H1 (cell line): Measurements from ENCODE around the gene CDT1. TPM values are rescaled to one million over a fixed set of nuclear protein-coding genes. Genes with fewer than 3 reads are reported as not detected.

ENCODE experiments used
- CTCF ChIA-PET: fragments of 300-600 bp; sonication (Branson Sonifier 250); formaldehyde crosslinking; loops from one replicate; lab custom pipeline; 2021; ENCODE audit not compliant: partially characterized antibody; lab: Charles Lee
- POLR2A ChIA-PET: fragments of 300-600 bp; sonication (Branson Sonifier 250); formaldehyde crosslinking; loops from one replicate; lab custom pipeline; 2021; ENCODE audit warnings: inconsistent platforms; ENCODE audit not compliant: partially characterized antibody; lab: Charles Lee
- DNase-seq, 2 experiments: peaks; one replicate each; pipeline versions ENCODE4 v3.0.0 to v3.0.0-alpha.2; 2010 to 2022; ENCODE audit warnings: low spot score in 2 of 2, low read depth in 1 of 2, mixed read lengths in 1 of 2
- FAIRE-seq: peaks from 2 replicates; lab custom pipeline; 2011; peaks lifted over from hg19 to GRCh38; lab: Jason Lieb, UNC
- H2AFZ ChIP-seq: 2 replicates; pipeline ENCODE4 v1.8.1; 2012; ENCODE audit warnings: low read length, inconsistent platforms
- H2AK5ac ChIP-seq: 2 replicates; pipeline ENCODE4 v1.6.1; 2013; ENCODE audit warnings: low read depth, low read length
- H2BK120ac ChIP-seq: replicated peaks from 2 replicates; pipeline ENCODE3; 2013; ENCODE audit warnings: low read depth, low read length, inconsistent platforms
- H2BK12ac ChIP-seq: 2 replicates; pipeline ENCODE4 v1.6.1; 2013; ENCODE audit warnings: low read depth, low read length
- H2BK15ac ChIP-seq: 2 replicates; pipeline ENCODE4 v1.6.1; 2013; ENCODE audit warnings: low read length
- H2BK20ac ChIP-seq: 2 replicates; pipeline ENCODE4 v1.6.1; 2013; ENCODE audit warnings: low read length
- H2BK5ac ChIP-seq: 2 replicates; pipeline ENCODE4 v1.6.1; 2013; ENCODE audit warnings: low read depth, low read length
- H3K14ac ChIP-seq: 2 replicates; pipeline ENCODE4 v1.6.1; 2013; ENCODE audit warnings: inconsistent platforms; ENCODE audit not compliant: insufficient read length
- H3K18ac ChIP-seq: 2 replicates; pipeline ENCODE4 v1.6.1; 2013; ENCODE audit warnings: low read length; ENCODE audit errors: extremely low read depth
- H3K23ac ChIP-seq: 2 replicates; pipeline ENCODE4 v1.6.1; 2013; ENCODE audit warnings: inconsistent platforms; ENCODE audit not compliant: insufficient read length
- H3K23me2 ChIP-seq: 2 replicates; pipeline ENCODE4 v1.6.1; 2013; ENCODE audit warnings: low read depth, low read length
- H3K27ac ChIP-seq: 2 replicates; pipeline ENCODE4 v1.6.1; 2011; ENCODE audit warnings: low read depth, low read length, inconsistent platforms
- H3K27me3 ChIP-seq, 4 experiments: replicated peaks in 1 of 4; 1 replicate in 1 of 4; 2 replicates in 3 of 4; pipeline versions ENCODE4 v1.6.1 to v1.8.1; 2011 to 2013; ENCODE audit warnings: low read length in 3 of 4, mild to moderate bottlenecking in 3 of 4, inconsistent platforms in 2 of 4, mixed read lengths in 2 of 4, moderate library complexity in 1 of 4; ENCODE audit not compliant: control insufficient read depth in 3 of 4, insufficient read depth in 3 of 4; ENCODE audit errors: extremely low read depth in 1 of 4
- H3K36me3 ChIP-seq, 4 experiments: 2 replicates each; pipeline versions ENCODE4 v1.6.1 to v1.8.1; 2011 to 2013; ENCODE audit warnings: mild to moderate bottlenecking in 4 of 4, low read length in 3 of 4, moderate library complexity in 2 of 4, control low read depth in 1 of 4, inconsistent platforms in 1 of 4; ENCODE audit not compliant: insufficient read depth in 4 of 4, control insufficient read depth in 2 of 4
- H3K4ac ChIP-seq: replicated peaks from 2 replicates; pipeline ENCODE3; 2013; ENCODE audit warnings: low read length, low read depth, mixed read lengths, inconsistent platforms; ENCODE audit not compliant: insufficient read length
- H3K4me1 ChIP-seq, 4 experiments: replicated peaks in 1 of 4; 1 replicate in 1 of 4; 2 replicates in 3 of 4; pipeline versions ENCODE4 v1.6.1 to v1.8.1; 2011 to 2013; ENCODE audit warnings: low read length in 3 of 4, inconsistent platforms in 2 of 4, mixed read lengths in 1 of 4; ENCODE audit not compliant: insufficient read depth in 4 of 4, control insufficient read depth in 3 of 4
- H3K4me2 ChIP-seq, 2 experiments: 2 replicates each; pipeline versions ENCODE4 v1.6.1 to v1.8.1; 2011 to 2013; ENCODE audit warnings: low read depth in 2 of 2, low read length in 2 of 2, control low read depth in 1 of 2, inconsistent platforms in 1 of 2, mild to moderate bottlenecking in 1 of 2; ENCODE audit not compliant: insufficient read depth in 1 of 2
- H3K4me3 ChIP-seq, 4 experiments: fragments of 200-600, 300-600 bp in 1 of 4; sonication (generic), shearing (Covaris generic), sonication (Bioruptor Twin) in 1 of 4; 2 replicates each; pipeline versions ENCODE4 v1.5.1 to v1.8.1; 2011 to 2016; ENCODE audit warnings: low read length in 4 of 4, low read depth in 3 of 4, control low read depth in 2 of 4, inconsistent platforms in 2 of 4, mild to moderate bottlenecking in 2 of 4, mixed read lengths in 1 of 4, moderate library complexity in 1 of 4; ENCODE audit not compliant: insufficient read depth in 2 of 4; ENCODE audit errors: extremely low read depth in 1 of 4
- H3K56ac ChIP-seq: replicated peaks from 2 replicates; pipeline ENCODE3; 2013; ENCODE audit warnings: low read depth, mild to moderate bottlenecking, mixed read lengths, low read length, inconsistent platforms; ENCODE audit not compliant: insufficient read length
- H3K79me1 ChIP-seq: 2 replicates; pipeline ENCODE4 v1.6.1; 2013; ENCODE audit warnings: low read depth, low read length, control low read depth
- H3K79me2 ChIP-seq, 2 experiments: 2 replicates each; pipeline versions ENCODE4 v1.6.1 to v1.8.1; 2012 to 2013; ENCODE audit warnings: low read length in 2 of 2, mild to moderate bottlenecking in 2 of 2, inconsistent platforms in 1 of 2; ENCODE audit not compliant: insufficient read depth in 2 of 2, control insufficient read depth in 1 of 2
- H3K9ac ChIP-seq, 4 experiments: replicated peaks in 1 of 4; 1 replicate in 1 of 4; 2 replicates in 3 of 4; pipeline versions ENCODE4 v1.6.1 to v1.8.1; 2011 to 2013; ENCODE audit warnings: low read depth in 3 of 4, low read length in 3 of 4, control low read depth in 2 of 4, mild to moderate bottlenecking in 2 of 4, moderate library complexity in 2 of 4, inconsistent platforms in 1 of 4; ENCODE audit errors: extremely low read depth in 1 of 4
- H3K9me3 ChIP-seq, 2 experiments: 2 replicates each; pipeline versions ENCODE4 v1.6.1 to v1.8.1; 2012 to 2013; ENCODE audit warnings: mild to moderate bottlenecking in 2 of 2, moderate library complexity in 2 of 2, control low read depth in 1 of 2, inconsistent platforms in 1 of 2, low read depth in 1 of 2, low read length in 1 of 2, mixed read lengths in 1 of 2; ENCODE audit not compliant: insufficient read depth in 2 of 2
- H4K20me1 ChIP-seq, 2 experiments: replicated peaks in 1 of 2; 2 replicates each; pipeline versions ENCODE3 to v1.8.1; 2011 to 2013; ENCODE audit warnings: inconsistent platforms in 2 of 2, low read length in 2 of 2, mild to moderate bottlenecking in 1 of 2; ENCODE audit not compliant: insufficient read depth in 2 of 2, control insufficient read depth in 1 of 2
- H4K5ac ChIP-seq: 2 replicates; pipeline ENCODE4 v1.6.1; 2013; ENCODE audit warnings: low read length, low read depth, mixed read lengths, inconsistent platforms; ENCODE audit not compliant: insufficient read length
- H4K8ac ChIP-seq: 2 replicates; pipeline ENCODE4 v1.8.0; 2013; ENCODE audit warnings: mild to moderate bottlenecking, moderate library complexity, low read length, inconsistent platforms; ENCODE audit not compliant: insufficient read depth; ENCODE audit errors: extremely low read depth
- H4K91ac ChIP-seq: replicated peaks from 2 replicates; pipeline ENCODE3; 2013; ENCODE audit warnings: low read length, mixed read lengths, inconsistent platforms; ENCODE audit not compliant: insufficient read length
- E2F6 ChIP-seq: IDR thresholded peaks from 2 replicates; pipeline ENCODE4 v1.6.1; 2012; ENCODE audit warnings: inconsistent platforms
- NRF1 ChIP-seq: IDR thresholded peaks from 2 replicates; pipeline ENCODE4 v1.6.1; 2011; ENCODE audit warnings: mild to moderate bottlenecking, low read depth, low read length, improper control_type of control experiment
- RAD21 ChIP-seq, 2 experiments: IDR thresholded peaks in 1 of 2; conservative IDR thresholded peaks in 1 of 2; 2 replicates each; pipeline ENCODE4 v1.6.1; 2011; ENCODE audit warnings: low read depth in 2 of 2, low read length in 2 of 2, improper control_type of control experiment in 1 of 2, inconsistent platforms in 1 of 2, mild to moderate bottlenecking in 1 of 2, moderate library complexity in 1 of 2
- SP1 ChIP-seq: IDR thresholded peaks from 2 replicates; pipeline ENCODE4 v1.6.1; 2011; ENCODE audit warnings: low read depth, low read length
- SP2 ChIP-seq: IDR thresholded peaks from 2 replicates; pipeline ENCODE4 v1.6.1; 2012; ENCODE audit warnings: mild to moderate bottlenecking, low read length, inconsistent platforms
- SP4 ChIP-seq: IDR thresholded peaks from 2 replicates; pipeline ENCODE4 v1.6.1; 2012; ENCODE audit warnings: low read length, inconsistent platforms
- TBP ChIP-seq: IDR thresholded peaks from 2 replicates; pipeline ENCODE4 v1.6.1; 2011; ENCODE audit warnings: low read depth, low read length, improper control_type of control experiment
- WGBS, 2 experiments: shearing (Covaris generic) in 1 of 2; methylation state at CpG; one replicate each; pipeline versions ENCODE4 v1.1.6 to v1.1.7; 2013 to 2015; ENCODE audit warnings: low lambda C conversion rate in 2 of 2, mixed read lengths in 2 of 2, inconsistent platforms in 1 of 2, low coverage in 1 of 2, missing lambda C conversion rate in 1 of 2; ENCODE audit not compliant: insufficient replicate concordance in 2 of 2, insufficient coverage in 1 of 2, insufficient read length in 1 of 2; ENCODE audit errors: extremely low coverage in 1 of 2, missing lambda C conversion rate in 1 of 2; 5-methylcytosine and 5-hydroxymethylcytosine counted together
- polyA plus RNA-seq, 7 experiments: library from polyadenylated mRNA; depleted of rRNA in 3 of 7; stranded (reverse) in 5 of 7; unstranded in 2 of 7; fragments of >200 nt in 5 of 7; fragments of 200-250 nt in 2 of 7; gene quantifications; 1 replicate in 5 of 7; 2 replicates in 1 of 7; 4 replicates in 1 of 7; pipeline versions ENCODE4 v1.2.1 to v1.2.3, GENCODE V29; 2011 to 2013; ENCODE audit warnings: missing spikeins in 2 of 7, mixed read lengths in 2 of 7
- total RNA-seq: library from RNA; stranded (reverse); fragmentation: NEBNext Ultra II Directional; extraction: Animal tissue kit (Norgen Biotek cat#: 25700); gene quantifications from 2 replicates; pipeline ENCODE4 v1.2.1, GENCODE V29; 2021

The CDT1 gene
- total and polyA plus RNA-seq, 2 of the 8 experiments (the other 6 are each of a cell fraction or from before 2014, with no cell fraction given) = 76.7 to 95.4 TPM

DNA sequence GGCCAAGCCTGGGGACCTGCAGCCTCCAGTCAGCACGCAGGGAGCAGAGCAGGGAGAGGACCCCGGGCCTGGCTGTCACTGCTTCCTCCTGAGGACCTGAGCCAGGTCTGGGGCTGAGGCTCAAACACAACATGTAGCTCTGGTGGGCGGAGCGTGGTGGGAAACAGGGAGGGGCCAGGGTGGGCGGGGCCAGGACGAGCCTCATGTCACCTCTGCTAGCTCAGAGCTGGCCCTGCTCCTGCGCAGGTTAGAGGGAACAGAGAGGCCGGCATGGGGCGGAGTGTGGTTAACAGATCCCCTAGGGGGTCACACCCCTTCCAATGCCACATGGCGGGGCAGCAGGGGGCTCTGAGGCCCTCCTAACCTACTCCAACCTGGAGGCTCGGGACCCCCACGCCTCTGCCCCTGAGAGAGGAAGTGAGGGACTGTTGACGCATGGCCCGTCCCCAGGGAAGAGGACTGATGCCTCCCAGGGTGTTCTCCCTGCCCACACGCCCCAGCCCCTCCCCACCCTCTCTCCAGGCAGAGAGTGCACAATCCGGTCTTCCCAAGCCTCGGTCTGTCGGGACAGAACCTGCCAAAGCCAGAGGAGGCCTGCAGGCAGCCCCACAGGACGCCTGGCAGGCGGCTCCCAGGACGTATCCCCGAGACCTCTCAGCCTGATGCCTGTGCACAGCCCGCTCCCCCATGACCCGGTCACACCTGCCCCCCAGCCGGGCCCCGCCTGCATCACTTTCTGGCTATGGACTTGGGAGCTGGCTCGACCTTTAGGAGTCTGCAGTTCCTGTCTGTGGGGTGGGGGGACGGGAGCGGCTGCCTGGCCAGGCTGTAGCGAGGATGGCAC is 33.8 kb upstream of the CDT1 start:
- H3K4ac ChIP-seq = no peak overlapping the region
- peak overlapping the region; percentile 87 for H3K18ac ChIP-seq
- peak overlapping the region; percentile 81 for H4K91ac ChIP-seq
- H3K9me3 ChIP-seq = no peaks in the 10 kb centered on the region
- peaks cover 6 to 44% (median 32%) of the 10 kb centered on the region in 4 experiments for H3K4me1 ChIP-seq
- H3K4me3 ChIP-seq = no peak overlapping the region
- 0 out of 2 replicates have a peak overlapping the region, but pooled peaks have one; percentile 16 for H2BK15ac ChIP-seq
- H4K5ac ChIP-seq = peak overlapping the region; percentile 40
- peaks cover 5% of the 10 kb centered on the region; the same call in 1 of the 2 replicates for H3K79me1 ChIP-seq
- DNase-seq (peak; percentile 60 to 84), FAIRE-seq (no peak)
- H4K20me1 ChIP-seq = peaks cover 4 to 5% of the 10 kb centered on the region in 2 experiments
- H3K56ac ChIP-seq = no peak overlapping the region
- no peak overlapping the region for H2AFZ ChIP-seq
- peaks cover 0 to 10% of the 10 kb centered on the region in 2 experiments; a peak in 1 of 4 replicates for H3K79me2 ChIP-seq
- H2BK20ac ChIP-seq = no peak overlapping the region
- no peaks in the 10 kb centered on the region for H3K36me3 ChIP-seq
- ChIA-PET CTCF (interaction anchor here (0.6 to 14.1 kb wide), 10 partner anchors 11 to 552 kb away, joined by 3 to 146 read pairs (median 5); partner anchors contain the start of gene APRT), POLR2A (interaction anchor here (0.9 to 5.3 kb wide), 7 partner anchors 7 to 43 kb away, joined by 3 to 22 read pairs (median 7); no protein-coding TSS in a partner anchor)
- peak overlapping the region; percentile 60; the same call in 1 of the 2 replicates for H2BK12ac ChIP-seq
- H3K23me2 ChIP-seq = no peaks in the 10 kb centered on the region; the same call in 1 of the 2 replicates
- H3K23ac ChIP-seq = no peak overlapping the region
- no peak overlapping the region for H2AK5ac ChIP-seq
- peak overlapping the region; percentile 80; the same call in 1 of the 2 replicates for H4K8ac ChIP-seq
- peak overlapping the region; percentile 81; the same call in 1 of the 2 replicates for H2BK5ac ChIP-seq
- no peak overlapping the region for H3K14ac ChIP-seq
- H3K27me3 ChIP-seq = no peaks in the 10 kb centered on the region
- no peak overlapping the region for H3K27ac ChIP-seq
- H3K9ac ChIP-seq = no peak overlapping the region
- 49% methylated on average over 19 of the region's 30 CpGs; no CpG with 5 or more reads in 1 of the 2 experiments for WGBS, 2 experiments
- peak overlapping the region; percentile 17 to 54 for H3K4me2 ChIP-seq
- no peak overlapping the region for H2BK120ac ChIP-seq
- TF ChIP-seq TBP (peak; percentile 49; the same call in 1 of the 2 replicates), RAD21 (IDR thresholded peaks at IDR 0.05 in 1 of 2, conservative IDR thresholded peaks at IDR 0.05 in 1 of 2; ENCODE audit: low read depth in 2 of 2, low read length in 2 of 2) (no peak), SP4 (no peak), NRF1 (peak; percentile 26; the same call in 1 of the 2 replicates), SP1 (0 out of 2 replicates have a peak, but pooled peaks have one; percentile 38), SP2 (no peak), E2F6 (no peak)
